22Rv1 (cell line): ENCODE measurements around the gene DCAF11.

Experiments used
- CTCF ChIP-seq: fragments of 450-650 bp; IDR thresholded peaks from 2 replicates; pipeline ENCODE4 v1.5.1; 2017; ENCODE audit warnings: mild to moderate bottlenecking
- ZFX ChIP-seq: fragments of 450-650 bp; IDR thresholded peaks from 2 replicates; pipeline ENCODE4 v1.6.1; 2017; ENCODE audit warnings: antibody characterized with exemption, borderline replicate concordance

DNA sequence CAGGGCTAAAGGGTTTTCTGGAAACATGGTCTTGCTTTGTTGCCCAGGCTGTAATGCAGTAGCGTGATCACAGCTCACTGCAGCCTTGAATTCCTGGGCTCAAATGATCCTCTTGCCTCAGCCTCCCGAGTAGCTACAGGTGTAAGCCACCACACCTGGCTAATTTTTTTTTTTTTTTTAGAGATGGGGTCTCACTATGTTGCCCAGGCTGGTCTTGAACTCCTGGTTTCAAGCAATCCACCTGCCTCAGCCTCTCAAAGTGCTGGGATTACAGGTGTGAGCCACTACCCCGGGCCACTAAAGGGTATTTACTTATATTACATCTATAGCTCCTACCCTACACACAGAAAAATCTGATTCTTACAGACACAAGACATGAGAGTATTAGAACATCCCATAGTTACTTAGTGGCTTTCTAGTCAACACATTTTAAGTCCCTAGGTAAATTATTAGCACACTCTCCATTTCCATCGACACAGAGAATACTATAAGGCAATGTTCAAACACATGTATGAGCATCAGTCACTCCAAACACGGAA is 6.2 kb upstream of the DCAF11 start:
- TF ChIP-seq CTCF (no peak), ZFX (no peak)
